Lower leg skin (tissue), 3 donors: ENCODE results near the gene ATRX.

ENCODE experiments used
- CTCF ChIP-seq, 3 donors: fragments of 450-650 bp; IDR thresholded peaks; one replicate each; pipeline ENCODE4 v1.5.1; 2016; ENCODE audit warnings: antibody characterized with exemption in 3 of 3, mild to moderate bottlenecking in 3 of 3, moderate library complexity in 2 of 3
- POLR2A ChIP-seq, 2 donors: fragments of 450-650 bp; IDR thresholded peaks; one replicate each; pipeline ENCODE4 v1.6.1; 2016 to 2017; ENCODE audit warnings: antibody characterized with exemption in 2 of 2, mild to moderate bottlenecking in 1 of 2, moderate library complexity in 1 of 2

GRCh38 chrX:77658886-77659285 lies 127.1 kb downstream of the ATRX start:
- no peak for TF ChIP-seq CTCF (IDR thresholded peaks at IDR 0.05)
- no peak for TF ChIP-seq POLR2A (IDR thresholded peaks at IDR 0.05)
